Endothelial cell of umbilical vein (primary cell): Measurements from ENCODE around the gene MAFB. TPM values are rescaled to one million over a fixed set of nuclear protein-coding genes. Genes with fewer than 3 reads are reported as not detected.

Experiments
- BruUV-seq: library from RNA; stranded (reverse); fragments of 400-500 nt; replicated peaks from 2 replicates; lab custom pipeline; 2021; lab: Mats Ljungman, UMichigan
- CTCF ChIA-PET: fragments of 300-600, 350-600 bp; sonication (Branson Sonifier 250); formaldehyde crosslinking; loops from one replicate; lab custom pipeline; 2021; ENCODE audit warnings: antibody characterized with exemption, inconsistent platforms; lab: Charles Lee
- POLR2A ChIA-PET: fragments of 300-600, 350-600 bp; sonication (Branson Sonifier 250); formaldehyde crosslinking; loops from one replicate; lab custom pipeline; 2021; ENCODE audit warnings: antibody characterized with exemption, inconsistent platforms; lab: Charles Lee
- DNase-seq: peaks from one replicate; pipeline ENCODE4 v3.0.0-alpha.2; 2011; ENCODE audit warnings: low read depth, low spot score
- FAIRE-seq: peaks from 2 replicates; lab custom pipeline; 2011; peaks lifted over from hg19 to GRCh38; lab: Jason Lieb, UNC
- H2AFZ ChIP-seq: 2 replicates; pipeline ENCODE4 v1.6.0; 2012; ENCODE audit warnings: low read depth, low read length, control low read depth, inconsistent platforms
- H3K27ac ChIP-seq: 2 replicates; pipeline ENCODE4 v1.5.1; 2011; ENCODE audit warnings: low read depth, mild to moderate bottlenecking, control low read depth, low read length, moderate library complexity; ENCODE audit not compliant: insufficient read depth
- H3K27me3 ChIP-seq, 2 experiments: 2 replicates each; pipeline versions ENCODE4 v1.6.0 to v1.6.1; 2011; ENCODE audit warnings: low read length in 2 of 2, mixed read lengths in 1 of 2; ENCODE audit not compliant: control insufficient read depth in 2 of 2, insufficient read depth in 2 of 2
- H3K36me3 ChIP-seq, 2 experiments: 2 replicates in 1 of 2; 3 replicates in 1 of 2; pipeline ENCODE4 v1.5.1; 2011; ENCODE audit warnings: low read length in 2 of 2, mild to moderate bottlenecking in 1 of 2, moderate library complexity in 1 of 2; ENCODE audit not compliant: control insufficient read depth in 2 of 2, insufficient read depth in 2 of 2; ENCODE audit errors: extremely low read depth in 1 of 2
- H3K4me1 ChIP-seq: 3 replicates; pipeline ENCODE4 v1.5.1; 2011; ENCODE audit warnings: mild to moderate bottlenecking, low read length; ENCODE audit not compliant: control insufficient read depth, insufficient read depth; ENCODE audit errors: extremely low read depth
- H3K4me2 ChIP-seq: 2 replicates; pipeline ENCODE4 v1.6.1; 2011; ENCODE audit warnings: low read length, control low read depth, mixed read lengths; ENCODE audit not compliant: insufficient read depth
- H3K4me3 ChIP-seq, 3 experiments: fragments of 200-600 bp in 1 of 3; sonication (generic), shearing (Covaris generic) in 1 of 3; replicated peaks in 1 of 3; 2 replicates each; pipeline ENCODE4 v1.5.1; 2011 to 2016; ENCODE audit warnings: control low read depth in 3 of 3, low read length in 3 of 3, mild to moderate bottlenecking in 2 of 3, inconsistent platforms in 1 of 3, low read depth in 1 of 3, moderate library complexity in 1 of 3; ENCODE audit not compliant: insufficient read depth in 1 of 3
- H3K79me2 ChIP-seq: 2 replicates; pipeline ENCODE4 v1.6.0; 2012; ENCODE audit warnings: low read length, inconsistent platforms; ENCODE audit not compliant: control insufficient read depth, insufficient read depth
- H3K9ac ChIP-seq: replicated peaks from 2 replicates; pipeline ENCODE3; 2011; ENCODE audit warnings: low read length, control low read depth; ENCODE audit not compliant: insufficient read depth; ENCODE audit errors: extremely low read depth
- H3K9me1 ChIP-seq: replicated peaks from 3 replicates; pipeline ENCODE4 v1.6.0; 2011; ENCODE audit warnings: mild to moderate bottlenecking, low read length; ENCODE audit not compliant: control insufficient read depth, insufficient read depth; ENCODE audit errors: extremely low read depth
- H3K9me3 ChIP-seq: replicated peaks from 2 replicates; pipeline ENCODE4 v1.5.1; 2012; ENCODE audit warnings: low read length, inconsistent platforms; ENCODE audit not compliant: control insufficient read depth, insufficient read depth
- H4K20me1 ChIP-seq: replicated peaks from 2 replicates; pipeline ENCODE3; 2011; ENCODE audit warnings: mild to moderate bottlenecking, low read length; ENCODE audit not compliant: control insufficient read depth, insufficient read depth; ENCODE audit errors: extremely low read depth
- CTCF ChIP-seq, 2 donors: IDR thresholded peaks; 1 replicate in 1 of 2; 2 replicates in 1 of 2; pipeline ENCODE4 v1.5.1; 2011; ENCODE audit warnings: low read length in 2 of 2, mild to moderate bottlenecking in 2 of 2, moderate library complexity in 2 of 2, control low read depth in 1 of 2, inconsistent platforms in 1 of 2, low read depth in 1 of 2; ENCODE audit not compliant: insufficient read depth in 1 of 2; ENCODE audit errors: extremely low read depth in 1 of 2
- EZH2 ChIP-seq: IDR thresholded peaks from 2 replicates; pipeline ENCODE4 v1.6.1; 2012; ENCODE audit warnings: borderline replicate concordance, low read depth, mild to moderate bottlenecking, moderate library complexity, low read length, inconsistent platforms; ENCODE audit not compliant: severe bottlenecking
- FOS ChIP-seq: IDR thresholded peaks from 2 replicates; pipeline ENCODE4 v1.6.1; 2011; ENCODE audit warnings: mild to moderate bottlenecking, low read length, moderate library complexity, borderline replicate concordance; ENCODE audit not compliant: insufficient read depth
- GATA2 ChIP-seq: IDR thresholded peaks from 2 replicates; pipeline ENCODE4 v1.7.0; 2011; ENCODE audit warnings: low read depth, mild to moderate bottlenecking, moderate library complexity, mixed read lengths, low read length; ENCODE audit not compliant: insufficient read length, insufficient read depth
- JUN ChIP-seq: IDR thresholded peaks from 2 replicates; pipeline ENCODE4 v1.6.1; 2011; ENCODE audit warnings: borderline replicate concordance, low read depth; ENCODE audit not compliant: insufficient read length, insufficient read depth
- MAX ChIP-seq: IDR thresholded peaks from 2 replicates; pipeline ENCODE4 v1.6.1; 2011; ENCODE audit not compliant: insufficient read depth, insufficient read length
- MYC ChIP-seq: IDR thresholded peaks from one replicate; pipeline ENCODE4 v1.6.1; 2011; ENCODE audit warnings: mild to moderate bottlenecking, low read depth, low read length
- POLR2A ChIP-seq: IDR thresholded peaks from 2 replicates; pipeline ENCODE4 v1.6.1; 2012; ENCODE audit warnings: low read depth, mild to moderate bottlenecking, control low read depth, low read length
- POLR2AphosphoS5 ChIP-seq: IDR thresholded peaks from 2 replicates; pipeline ENCODE4 v1.6.1; 2012; ENCODE audit warnings: low read depth, mild to moderate bottlenecking, control low read depth, low read length, moderate library complexity; ENCODE audit not compliant: insufficient read depth
- dilution Hi-C: fragments of 300-500 bp; cut with MboI; formaldehyde crosslinking; loops from one replicate; pipeline ENCODE4 v1.15.0; 2019; ENCODE audit warnings: low sequenced_read_pairs; ENCODE audit not compliant: extremely low pct_ligation_motif_present
- intact Hi-C: fragments of 100-400 bp; cut with micrococcal nuclease; formaldehyde crosslinking; loops from one replicate; pipeline ENCODE4 v1.10.0; 2022
- polyA plus RNA-seq, 4 experiments: library from polyadenylated mRNA; depleted of rRNA in 3 of 4; stranded (reverse) in 3 of 4; unstranded in 1 of 4; fragments of >200 nt; gene quantifications; 2 replicates each; pipeline versions ENCODE4 v1.2.1 to v1.2.3, GENCODE V29; 2011 to 2012; ENCODE audit warnings: missing spikeins in 1 of 4
- total RNA-seq: library from RNA; stranded (reverse); gene quantifications from 2 replicates; pipeline ENCODE4 v1.2.3, GENCODE V29; 2021

The MAFB gene
- total and polyA plus RNA-seq, 2 donors (not counting 3 experiments of a cell fraction or from before 2014, with no cell fraction given), result 1.8 to 3.4 TPM

- H3K79me2 ChIP-seq, result no peaks in the 10 kb centered on the region
- no peak for DNase-seq
- dilution Hi-C loops (no loop called here), intact Hi-C loops (no loop called here)
- no peak overlapping the region for H3K4me2 ChIP-seq
- H3K27me3 ChIP-seq, result peaks cover 0 to 7% of the 10 kb centered on the region in 2 experiments
- ChIA-PET POLR2A (no interaction called here), CTCF (interaction anchor here (1.8 kb wide), 1 partner anchor 20 kb away, joined by 4 read pairs; the partner anchor contains the start of gene MAFB)
- FAIRE-seq, result no peak
- no peak for TF ChIP-seq FOS
- TF ChIP-seq POLR2AphosphoS5, result no peak
- no peak for TF ChIP-seq EZH2
- TF ChIP-seq JUN, result no peak
- no peak for TF ChIP-seq MYC
- no peak for TF ChIP-seq POLR2A
- no peak for TF ChIP-seq MAX
- TF ChIP-seq CTCF (IDR thresholded peaks at IDR 0.05; ENCODE audit: extremely low read depth in 1 of 2, insufficient read depth in 1 of 2, low read depth in 1 of 2, low read length in 2 of 2), result no peak
- TF ChIP-seq GATA2, result no peak
- no peaks in the 10 kb centered on the region for H3K9me3 ChIP-seq
- H3K36me3 ChIP-seq, result no peaks in the 10 kb centered on the region
- H3K4me1 ChIP-seq, result no peaks in the 10 kb centered on the region
- BruUV-seq, result no TSS peak
- no peak overlapping the region for H3K27ac ChIP-seq
- H3K9me1 ChIP-seq, result no peaks in the 10 kb centered on the region
- H3K4me3 ChIP-seq, result no peak overlapping the region
- no peak overlapping the region for H3K9ac ChIP-seq
- no peak overlapping the region for H2AFZ ChIP-seq
- no peaks in the 10 kb centered on the region for H4K20me1 ChIP-seq
Observed at GRCh38 chr20:40669692-40670091, 19.3 kb downstream of the MAFB start.
